D341Med (cell line): ENCODE measurements around the gene APOH.
A peak's percentile ranks its signal among the peaks of the same experiment; 100 is the strongest.
"Not testable (repeated sequence)": the region's sequence is repeated elsewhere in the genome, so short reads cannot be mapped to it uniquely, and the experiment has no call there.

Experiments
- DNase-seq: peaks from one replicate; pipeline ENCODE4 v3.0.0; 2012; ENCODE audit warnings: low spot score

Gene APOH

DNA sequence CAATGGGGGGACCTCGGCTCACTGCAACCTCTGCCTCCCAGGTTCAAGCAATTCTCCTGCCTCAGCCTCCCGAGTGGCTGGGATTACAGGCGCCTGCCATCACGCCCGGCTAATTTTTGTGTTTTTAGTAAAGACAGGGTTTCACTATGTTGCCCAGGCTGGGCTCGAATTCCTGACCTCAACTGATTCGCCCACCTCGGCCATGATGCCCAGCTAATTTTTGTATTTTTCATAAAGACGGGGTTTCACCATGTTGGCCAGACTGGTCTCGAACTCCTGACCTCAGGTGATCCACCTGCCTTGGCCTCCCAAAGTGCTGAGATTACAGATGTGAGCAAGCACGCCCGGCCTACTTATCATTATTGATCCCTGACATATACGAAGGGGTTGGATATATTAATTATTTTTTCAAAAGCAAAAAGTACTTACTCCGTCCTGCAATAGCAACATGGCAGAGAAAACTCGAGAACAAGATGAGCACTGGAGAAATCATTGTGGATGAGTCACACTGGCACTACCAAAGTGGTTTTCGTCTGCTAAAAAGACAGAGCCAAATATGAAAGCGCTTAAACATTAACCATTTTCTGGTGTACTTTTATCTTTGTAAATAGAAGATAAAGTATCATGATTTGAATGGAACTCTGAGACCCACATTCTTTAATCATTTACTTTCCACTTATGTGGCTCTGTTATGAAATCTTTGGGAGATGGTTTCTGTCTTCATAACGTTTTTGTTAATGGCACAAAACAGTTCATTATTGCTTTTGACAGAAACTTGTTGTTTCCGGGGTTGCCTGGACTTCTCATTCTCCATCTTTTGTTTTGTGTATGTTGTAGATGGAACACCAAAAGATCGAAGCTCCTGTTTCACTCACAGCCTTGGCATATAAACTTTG is at the start of gene APOH:
Gene APOH (minus strand): TSS at position 529 of the 896 bp plus-strand sequence. CDS start 36 bp downstream, at position 493.
- DNase-seq = no peak

DNA sequence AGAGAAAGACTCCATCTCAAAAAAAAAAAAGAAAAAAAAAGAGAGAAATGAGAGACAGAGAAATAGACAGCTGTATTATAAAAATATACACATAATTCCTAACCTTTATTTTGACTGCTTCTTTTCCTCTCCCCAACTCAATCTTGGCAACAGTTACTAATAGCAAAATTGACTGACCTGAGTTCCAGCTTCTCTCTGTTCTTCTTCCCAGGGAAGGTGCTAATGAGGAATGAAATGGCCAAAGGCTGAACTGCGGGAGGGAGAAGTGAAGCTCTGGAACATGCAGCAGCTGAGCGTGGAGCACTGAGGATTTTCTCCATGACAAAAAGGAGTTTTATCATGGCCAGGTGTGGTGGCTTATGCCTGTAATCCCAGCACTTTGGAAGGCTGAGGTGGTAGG is 48.0 kb upstream of the APOH start:
- no peak for DNase-seq

DNA sequence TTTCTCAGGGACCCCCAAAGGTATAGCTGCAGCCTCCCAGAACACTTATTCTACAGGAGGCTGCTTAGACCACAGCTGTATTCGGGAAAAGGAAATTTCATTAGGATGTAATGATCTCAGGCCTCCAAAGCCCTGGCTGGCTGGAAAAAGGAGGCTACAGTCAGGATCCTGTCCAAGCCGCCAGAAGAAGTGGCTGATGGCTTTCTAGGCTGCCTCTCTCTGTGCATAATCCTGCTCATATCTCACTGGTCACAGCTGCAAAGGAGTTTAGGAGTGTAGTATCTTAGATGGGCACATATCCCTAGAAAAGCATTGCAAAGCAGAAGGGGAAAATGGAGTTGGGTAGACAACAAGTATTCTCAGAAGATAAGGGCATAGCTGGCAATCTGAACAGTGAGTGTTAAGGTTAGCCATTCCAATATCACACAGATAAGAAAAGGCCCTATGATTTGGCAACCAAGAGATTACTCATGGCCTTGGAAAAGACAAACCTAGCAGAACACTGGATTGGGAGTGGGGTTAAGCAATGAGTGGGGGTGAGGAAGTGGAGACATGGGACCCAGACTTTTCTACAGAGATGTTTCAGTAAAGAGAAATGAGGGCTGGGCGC is 47.2 kb upstream of the APOH start:
- no peak for DNase-seq

- no peak for DNase-seq
These were observed 46.4 kb upstream of the APOH start for GRCh38 chr17:66275651-66276050.

DNA sequence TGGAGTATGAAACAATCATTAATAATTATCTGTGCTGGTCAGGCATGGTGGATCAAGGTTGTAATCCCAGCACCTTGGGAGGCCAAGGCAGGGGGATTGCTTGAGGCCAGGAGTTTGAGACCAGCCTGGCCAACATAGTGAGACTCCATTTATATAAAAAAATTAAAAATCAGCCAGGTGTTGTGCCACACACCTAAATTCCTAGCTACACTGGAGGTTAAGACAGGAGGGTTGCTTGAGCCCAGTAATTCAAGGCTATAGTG is 44.3 kb upstream of the APOH start:
- DNase-seq = no peak

- no peak for DNase-seq
These were observed 43.8 kb upstream of the APOH start for GRCh38 chr17:66272811-66273585.

- no peak for DNase-seq
These were observed 42.3 kb upstream of the APOH start for GRCh38 chr17:66271512-66271911.

DNA sequence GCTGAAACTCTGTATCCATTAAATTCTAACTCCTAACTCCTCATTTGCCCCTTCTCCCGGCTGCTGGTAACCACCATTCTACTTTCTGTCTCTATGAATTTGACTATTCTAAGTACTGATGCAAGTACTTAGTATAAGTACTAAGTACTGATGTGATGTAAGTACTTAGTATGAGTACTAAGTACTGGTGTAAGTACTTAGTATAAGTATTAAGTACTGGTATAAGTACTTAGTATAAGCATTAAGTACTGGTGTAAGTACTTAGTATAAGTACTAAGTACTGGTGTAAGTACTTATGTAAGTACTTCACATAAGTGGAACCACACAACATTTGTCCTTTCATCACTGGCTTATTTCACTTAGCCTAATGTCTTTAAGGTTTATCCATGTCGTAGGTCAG is 40.9 kb upstream of the APOH start:
- no peak for DNase-seq

DNA sequence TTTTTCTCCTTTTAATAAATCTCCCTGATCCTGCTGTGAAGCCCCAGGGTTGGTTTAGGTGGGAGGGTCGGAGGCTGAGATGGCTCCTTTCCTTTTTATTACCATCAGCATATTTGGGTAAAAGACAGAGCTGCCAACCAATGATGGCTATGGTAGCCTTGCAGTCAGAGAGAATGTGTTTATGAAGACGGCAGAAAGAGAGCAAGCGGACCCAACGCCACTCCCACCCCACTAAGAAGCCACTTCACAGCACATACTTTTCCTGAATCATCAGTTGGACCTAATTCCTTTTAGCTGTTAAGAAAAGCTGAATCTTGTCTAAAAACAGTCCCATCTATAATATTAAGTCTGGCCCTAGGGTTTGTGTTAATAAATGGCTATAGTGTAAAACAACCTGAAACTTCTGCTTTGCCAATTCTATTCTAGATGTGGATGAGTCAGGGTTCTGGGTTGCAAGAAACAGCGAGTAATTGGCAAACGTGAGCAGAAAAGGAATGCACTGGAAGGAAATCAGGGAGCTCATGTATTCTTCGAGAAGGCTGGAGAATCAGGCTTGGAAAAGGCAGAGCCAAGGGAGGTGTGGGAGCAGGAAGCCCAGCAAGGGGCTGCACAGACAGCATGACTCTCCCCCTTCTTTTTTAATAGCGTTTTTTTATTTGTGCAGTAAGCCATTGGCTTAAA is 39.2 kb upstream of the APOH start:
- no peak for DNase-seq

DNA sequence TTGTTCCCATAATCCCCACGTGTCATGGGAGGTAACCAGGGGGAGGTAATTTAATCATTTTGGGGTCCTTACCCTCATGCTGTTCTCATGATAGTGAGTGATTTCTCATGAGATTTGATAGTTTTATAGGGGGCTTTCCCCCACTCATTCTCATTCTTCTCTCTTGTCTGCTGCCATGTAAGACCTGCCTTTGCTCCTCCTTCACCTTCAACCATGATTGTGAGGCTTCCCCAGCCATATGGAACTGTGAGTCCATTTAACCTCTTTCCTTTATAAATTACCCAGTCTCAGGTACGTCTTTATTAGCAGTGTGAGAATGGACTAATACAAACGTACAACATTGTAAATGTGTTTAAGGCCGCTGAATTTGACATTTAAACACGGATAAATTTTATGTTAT is 35.5 kb upstream of the APOH start:
- no peak for DNase-seq

DNA sequence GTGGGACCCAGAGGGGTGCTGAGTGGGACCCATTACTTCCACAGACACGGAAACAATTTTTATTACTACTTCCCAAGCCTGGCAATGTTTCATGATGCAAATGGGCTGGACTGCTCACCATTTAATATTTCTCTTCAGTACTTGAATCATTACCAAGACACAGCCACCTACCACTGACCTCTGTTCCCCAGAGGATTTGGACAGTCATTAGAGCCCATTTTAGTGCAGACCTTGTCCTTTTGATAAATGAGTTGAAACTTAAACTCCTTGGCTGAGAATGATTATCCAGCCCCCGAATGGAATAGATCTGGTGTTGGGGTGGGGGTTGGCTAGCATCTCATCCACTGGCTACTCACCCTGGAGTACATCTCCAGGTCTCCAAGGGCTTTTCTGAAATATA is 33.6 kb upstream of the APOH start:
- DNase-seq = no peak

DNA sequence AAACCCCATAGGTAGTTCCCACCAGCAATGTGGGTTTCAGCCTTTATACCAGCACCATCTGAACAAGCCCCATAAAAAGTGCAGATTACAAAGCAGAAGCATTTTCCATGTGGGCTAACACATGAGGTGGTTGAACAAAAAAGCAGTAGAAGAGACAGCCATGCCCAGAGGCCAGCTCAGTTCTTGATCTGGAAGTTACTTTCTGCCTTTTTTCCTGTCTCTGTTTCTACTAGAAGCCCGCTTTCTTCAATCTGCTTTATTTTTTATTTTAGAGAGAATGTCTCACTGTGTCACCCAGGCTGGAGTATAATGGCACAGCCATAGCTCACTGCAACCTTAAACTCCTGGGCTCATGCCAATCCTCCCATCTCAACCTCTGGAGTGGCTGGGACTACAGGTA is 31.5 kb upstream of the APOH start:
- DNase-seq = no peak

- DNase-seq = no peak
These were observed 31.1 kb upstream of the APOH start for GRCh38 chr17:66260275-66260674.

DNA sequence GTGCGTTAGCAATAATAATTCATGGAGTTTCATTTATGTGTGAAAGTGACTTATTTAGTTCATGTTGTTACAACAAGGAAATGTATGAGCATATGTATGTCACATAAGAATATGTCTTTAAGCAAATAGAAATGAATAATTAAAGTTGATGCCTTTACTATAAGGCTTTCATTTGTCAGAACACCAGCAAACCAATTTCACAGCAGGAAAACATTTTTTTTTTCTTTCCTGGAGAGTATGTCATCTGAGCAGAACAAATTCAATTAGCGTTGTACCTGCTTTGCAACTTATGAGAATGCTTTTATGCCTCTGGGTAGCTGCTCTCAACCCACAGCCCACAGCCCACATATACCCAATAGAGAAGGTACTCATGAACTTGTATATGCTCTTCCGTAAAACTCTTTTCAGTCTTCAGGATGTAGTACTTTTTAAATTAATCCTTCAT is 26.3 kb upstream of the APOH start:
- DNase-seq = no peak

DNA sequence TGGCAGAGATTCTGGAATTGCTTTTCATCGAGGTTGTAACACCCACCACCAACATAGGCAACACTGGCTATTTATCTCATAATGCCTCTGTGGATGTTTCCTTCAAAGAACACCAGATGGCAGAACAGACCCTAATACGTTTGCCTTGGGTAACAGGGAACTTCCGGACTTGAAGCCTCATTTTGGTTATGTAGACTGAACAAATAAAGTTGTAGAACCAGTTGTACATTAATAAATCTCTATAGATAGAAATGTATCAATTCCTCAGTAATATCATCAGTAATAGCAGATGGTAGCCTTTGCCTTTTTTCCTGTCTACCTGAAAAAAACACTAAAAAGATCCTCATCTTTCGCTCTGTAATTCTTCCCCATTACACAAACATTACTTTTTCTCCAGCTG is 25.9 kb upstream of the APOH start:
- peak; percentile 67 for DNase-seq

DNA sequence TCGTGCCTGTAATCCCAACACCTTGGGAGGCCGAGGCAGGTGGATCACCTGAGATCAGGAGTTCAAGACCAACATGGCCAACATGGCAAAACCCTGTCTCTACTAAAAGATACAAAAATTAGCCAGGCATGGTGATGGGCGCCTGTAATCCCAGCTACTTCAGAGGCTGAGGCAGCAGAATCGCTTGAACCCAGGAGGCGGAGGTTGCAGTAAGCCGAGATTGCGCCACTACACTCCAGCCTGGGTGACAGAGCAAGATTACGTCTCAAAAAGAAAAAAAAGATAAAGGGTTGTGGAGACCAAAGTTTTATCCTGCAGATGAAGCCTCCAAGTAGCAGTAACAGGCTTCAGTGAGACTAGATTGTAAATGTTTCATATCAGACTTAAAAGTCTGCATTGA is 24.2 kb upstream of the APOH start:
- DNase-seq = not testable (repeated sequence)

GRCh38 chr17:66250686-66251085 is 21.5 kb upstream of the APOH start:
- DNase-seq = no peak

DNA sequence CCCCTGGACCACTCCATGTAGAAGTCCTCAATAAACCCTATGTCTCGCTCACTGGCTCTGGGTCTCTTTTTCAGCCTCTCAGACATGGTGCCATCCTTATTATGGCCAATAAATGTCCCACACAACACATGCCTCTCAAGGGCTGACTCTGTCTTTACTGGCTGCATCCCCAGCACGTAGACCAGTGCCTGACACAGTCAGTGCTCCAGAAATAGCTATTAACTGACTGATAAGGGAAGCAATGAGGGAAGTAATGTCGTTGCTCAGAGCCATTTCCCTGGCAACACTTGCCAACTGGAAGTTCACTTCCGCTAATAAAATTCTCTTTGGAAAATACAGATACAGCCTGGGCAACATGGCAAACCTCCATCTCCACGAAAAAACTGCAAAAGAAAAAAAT is 19.1 kb upstream of the APOH start:
- no peak for DNase-seq

GRCh38 chr17:66241839-66242238 is 12.6 kb upstream of the APOH start:
- no peak for DNase-seq

DNA sequence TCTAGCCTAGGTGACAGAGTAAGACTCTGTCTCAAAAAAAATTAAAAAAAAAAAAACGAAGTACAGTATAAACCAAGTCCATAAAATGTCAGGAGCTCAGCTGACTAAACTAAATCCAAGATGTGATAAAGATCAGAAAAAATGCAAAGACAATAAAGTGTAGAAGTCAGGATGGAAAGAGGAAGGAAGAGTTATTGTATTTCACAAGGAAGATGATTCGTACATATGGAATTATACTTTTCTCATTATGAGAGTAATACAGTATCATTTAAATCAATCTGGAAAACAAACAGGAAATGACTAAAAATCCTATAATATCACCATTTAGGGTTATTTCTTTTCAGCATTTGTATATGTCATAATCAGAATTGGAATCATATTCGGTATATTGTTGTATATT is 11.4 kb upstream of the APOH start:
- no peak for DNase-seq

DNA sequence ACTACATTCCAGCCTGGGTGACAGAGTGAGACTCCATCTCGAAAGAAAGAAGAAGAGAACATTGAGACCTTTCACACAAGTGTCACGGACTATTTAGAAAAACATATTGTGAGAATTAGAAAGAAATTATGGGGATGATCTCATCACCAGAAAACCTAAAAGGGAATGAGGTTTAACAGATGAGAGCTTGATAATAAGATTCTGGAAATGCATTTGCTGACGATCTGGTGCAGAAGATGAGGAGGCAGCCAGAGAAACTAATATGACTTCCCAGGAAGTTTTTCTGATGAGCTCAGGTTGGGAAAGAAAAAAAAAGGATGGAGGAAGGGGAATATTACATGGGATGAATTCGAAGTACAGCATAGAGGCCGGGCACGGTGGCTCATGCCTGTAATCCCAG is 10.8 kb upstream of the APOH start:
- no peak for DNase-seq

DNA sequence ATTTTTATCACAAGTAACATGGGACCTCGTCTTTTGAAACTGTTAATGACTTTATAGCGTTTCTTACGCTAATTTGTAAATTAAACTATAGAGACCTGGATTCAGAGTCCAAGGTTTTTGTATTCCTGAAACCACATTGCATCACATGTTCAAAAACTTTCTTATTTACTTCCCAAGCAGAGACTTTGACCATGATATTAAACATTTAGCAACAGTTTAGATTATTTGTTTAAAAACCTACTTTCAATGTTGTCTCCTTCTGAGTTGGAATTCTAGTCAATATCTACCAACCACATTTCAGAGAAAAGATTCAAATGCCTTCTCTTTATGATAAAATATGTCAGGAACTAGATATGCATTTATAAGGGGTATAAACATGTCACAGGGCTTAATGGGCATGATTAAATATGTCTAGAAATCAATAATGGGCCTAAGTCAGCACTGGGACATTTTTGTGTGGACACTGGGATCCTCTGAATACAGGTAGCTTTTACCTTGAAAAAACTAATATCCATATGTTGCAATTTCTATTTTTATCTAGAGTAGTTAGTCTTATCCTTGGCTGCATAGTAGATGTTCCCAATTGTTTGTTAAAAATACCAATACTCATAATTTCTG is 6.3 kb upstream of the APOH start:
- DNase-seq = no peak
